ENCODE measurements around the gene EXOC6. TPM values are rescaled to one million over a fixed set of nuclear protein-coding genes. Genes with fewer than 3 reads are reported as not detected.

EXOC6 gene
- polyA plus RNA-seq, 10 donors, result 27.5 to 43.7 (median 33.2) TPM

- DNase-seq, result no peak
Observed at GRCh38 chr10:92832998-92833650, 15.2 kb upstream of the EXOC6 start.

GRCh38 chr10:92834331-92834730 lies 14.0 kb upstream of the EXOC6 start:
- DNase-seq, result peak in 2 of 3 donors; percentile 46 to 68

- DNase-seq, result no peak
Observed at GRCh38 chr10:92834986-92835385, 13.3 kb upstream of the EXOC6 start.

GRCh38 chr10:92837456-92837855 lies 10.9 kb upstream of the EXOC6 start:
- no peak for DNase-seq

GRCh38 chr10:92839191-92840085 lies 8.9 kb upstream of the EXOC6 start:
- peak in 2 of 3 donors; percentile 51 to 71 for DNase-seq

- DNase-seq, result no peak
Observed at GRCh38 chr10:92844746-92845145, 3.6 kb upstream of the EXOC6 start.

DNA sequence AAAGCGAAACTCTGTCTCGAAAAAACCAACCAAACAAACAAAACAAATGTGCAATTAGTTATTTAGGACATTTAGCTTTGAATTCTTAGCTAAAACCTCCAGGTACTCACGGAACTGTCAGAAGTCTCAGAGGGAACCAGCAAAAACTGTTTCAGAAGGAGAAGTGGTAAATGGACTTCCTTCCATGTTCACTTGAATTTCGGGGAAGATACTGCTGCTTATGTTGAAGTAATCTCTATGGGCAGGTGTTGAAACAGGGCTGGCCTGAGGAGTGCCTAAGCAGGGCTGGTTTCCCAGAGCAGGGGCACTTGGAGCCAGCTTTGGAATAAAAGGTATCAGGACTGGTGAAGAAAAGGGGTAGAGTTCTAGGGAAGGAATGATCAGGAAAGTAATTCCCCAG lies 2.4 kb upstream of the EXOC6 start:
- DNase-seq, result no peak

DNA sequence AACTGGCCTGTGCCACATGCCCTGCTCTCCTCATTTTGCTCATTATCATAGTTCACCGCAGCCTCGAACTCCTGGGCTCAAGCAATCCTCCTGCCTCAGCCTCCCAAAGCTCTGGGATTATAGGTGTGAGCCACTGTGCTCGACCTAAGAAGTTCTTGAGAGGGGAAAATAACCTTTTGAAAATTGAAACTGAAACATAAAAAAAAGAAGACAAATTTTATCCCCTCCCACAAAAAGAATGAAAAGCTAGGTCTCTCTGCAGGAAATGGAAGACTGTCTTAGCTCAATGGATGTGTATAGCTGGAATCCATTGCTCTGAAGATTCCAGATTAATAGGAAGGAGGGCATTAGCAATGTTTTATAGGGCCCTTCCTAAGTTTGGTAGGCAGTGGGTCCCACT lies 2.0 kb upstream of the EXOC6 start:
- DNase-seq, result no peak

GRCh38 chr10:92846854-92847201 lies 1.5 kb upstream of the EXOC6 start:
- no peak for DNase-seq

DNA sequence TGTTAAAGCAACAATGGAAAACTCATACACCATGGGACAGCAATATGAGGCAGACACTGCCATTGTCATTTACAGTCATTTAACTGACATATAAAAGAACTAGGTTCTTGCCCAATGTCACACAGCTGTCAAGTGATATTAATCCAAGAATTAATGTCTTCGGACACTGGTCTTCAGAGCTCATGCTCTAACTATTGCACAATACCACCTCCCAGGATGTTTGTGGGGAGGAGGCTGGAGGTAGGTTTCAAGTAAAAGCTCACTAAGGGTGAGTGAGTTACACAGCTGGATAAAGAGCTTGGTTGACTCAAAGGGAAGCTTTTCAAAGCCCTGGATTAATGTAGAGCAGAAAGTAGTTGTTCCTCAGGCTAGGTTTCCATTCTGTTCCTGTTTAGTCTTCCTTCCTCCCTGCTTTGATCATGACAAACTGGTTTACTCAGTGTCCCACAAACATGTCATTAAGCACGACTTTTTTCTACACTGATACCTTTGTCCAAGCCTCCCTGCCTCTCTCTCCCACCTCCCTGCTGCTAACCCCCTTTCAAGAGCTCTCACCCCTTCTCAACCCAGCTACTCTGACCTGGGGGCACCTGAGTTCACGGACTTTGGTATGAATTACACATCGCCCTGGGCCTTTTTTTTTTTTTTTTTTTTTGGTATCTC lies 987 bp upstream of the EXOC6 start:
- no peak for DNase-seq

- DNase-seq, result no peak
Observed at GRCh38 chr10:92848037-92848440, 281 bp upstream of the EXOC6 start.

- no peak for DNase-seq
Observed at GRCh38 chr10:92849234-92849525, 860 bp downstream of the EXOC6 start.

DNA sequence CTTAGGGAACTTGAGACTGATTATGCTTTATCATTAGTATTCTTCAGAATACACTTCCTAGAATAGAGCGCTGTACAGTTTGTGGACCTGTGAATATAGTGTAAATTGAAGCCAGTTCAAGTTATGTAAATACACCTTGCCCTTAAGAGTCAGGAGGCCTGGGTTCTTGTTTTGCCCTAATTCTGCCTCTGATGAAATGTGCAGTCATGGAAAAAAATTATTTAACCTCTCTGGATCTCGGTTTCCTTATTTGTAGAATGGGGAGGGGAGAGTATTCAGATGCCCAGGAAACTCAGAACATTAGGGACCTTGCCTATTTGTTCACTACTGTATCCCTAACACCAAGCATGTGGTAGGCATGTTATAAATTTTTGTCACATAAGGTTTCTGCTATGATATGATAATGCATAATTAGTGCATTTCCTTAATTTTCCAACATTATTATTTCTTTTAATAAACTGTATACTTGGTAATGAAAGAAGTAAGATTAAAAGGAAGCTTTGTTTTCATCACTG lies 1.3 kb downstream of the EXOC6 start:
- DNase-seq, result no peak

GRCh38 chr10:92850185-92850584 lies 1.9 kb downstream of the EXOC6 start:
- no peak for DNase-seq

- no peak for DNase-seq
Observed at GRCh38 chr10:92851003-92851402, 2.7 kb downstream of the EXOC6 start.

DNA sequence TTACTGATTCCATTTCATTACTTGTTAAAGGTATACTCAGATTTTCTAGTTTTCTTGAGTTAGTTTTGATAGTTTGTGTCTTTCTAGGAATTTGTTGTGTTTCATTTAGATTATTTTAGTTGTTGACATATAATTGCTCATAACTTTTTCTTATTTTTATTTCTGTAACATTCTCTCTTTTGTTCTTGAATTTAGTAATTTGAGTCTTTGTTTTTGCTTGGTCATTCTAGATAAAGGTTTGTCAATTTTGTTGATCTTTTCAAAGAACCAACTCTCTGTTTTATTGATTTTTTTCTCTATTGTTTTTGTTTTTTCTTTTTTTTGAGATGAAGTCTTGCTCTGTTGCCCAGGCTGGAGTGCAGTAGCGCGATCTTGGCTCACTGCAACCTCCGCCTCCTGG lies 7.2 kb downstream of the EXOC6 start:
- DNase-seq, result no peak

- no peak for DNase-seq
Observed at GRCh38 chr10:92857904-92858514, 9.7 kb downstream of the EXOC6 start.

DNA sequence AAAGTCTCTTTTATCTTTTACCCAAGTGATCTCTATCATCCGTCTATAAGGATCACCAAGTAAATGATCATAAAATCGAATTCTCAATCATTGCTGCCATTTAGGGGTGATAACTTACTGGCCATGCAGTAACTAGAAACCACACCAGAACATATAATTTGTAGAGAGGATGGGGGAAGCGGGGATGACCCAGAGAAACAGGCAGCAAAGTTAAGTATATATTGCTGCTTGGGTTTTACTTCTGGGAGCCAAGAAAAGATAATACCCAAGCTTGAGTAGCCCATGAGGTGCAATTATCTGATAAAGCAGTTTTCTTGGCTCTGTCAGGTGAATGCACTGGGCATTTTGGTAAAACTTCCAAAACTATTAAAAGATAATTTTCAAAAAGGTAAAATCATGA lies 18.9 kb downstream of the EXOC6 start:
- no peak for DNase-seq

DNA sequence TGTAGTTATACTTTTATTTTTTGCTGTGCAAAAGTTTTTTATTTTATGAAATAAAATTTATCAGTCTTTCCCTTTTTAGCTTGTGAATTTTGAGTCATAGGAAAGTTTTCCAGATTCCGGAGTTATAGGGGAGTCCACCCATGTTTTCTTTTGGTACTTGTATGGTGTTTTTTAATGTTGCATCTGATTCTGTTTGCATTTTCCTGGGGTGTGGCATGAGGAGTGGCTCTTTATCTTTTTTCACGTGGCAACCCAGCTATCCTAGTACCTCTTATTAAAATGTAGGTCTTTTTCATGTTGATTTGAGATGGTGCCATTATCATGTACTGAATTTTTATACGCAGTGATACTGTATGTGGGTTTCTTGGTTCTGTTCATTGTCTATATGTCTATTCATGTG lies 19.7 kb downstream of the EXOC6 start:
- DNase-seq, result no peak

DNA sequence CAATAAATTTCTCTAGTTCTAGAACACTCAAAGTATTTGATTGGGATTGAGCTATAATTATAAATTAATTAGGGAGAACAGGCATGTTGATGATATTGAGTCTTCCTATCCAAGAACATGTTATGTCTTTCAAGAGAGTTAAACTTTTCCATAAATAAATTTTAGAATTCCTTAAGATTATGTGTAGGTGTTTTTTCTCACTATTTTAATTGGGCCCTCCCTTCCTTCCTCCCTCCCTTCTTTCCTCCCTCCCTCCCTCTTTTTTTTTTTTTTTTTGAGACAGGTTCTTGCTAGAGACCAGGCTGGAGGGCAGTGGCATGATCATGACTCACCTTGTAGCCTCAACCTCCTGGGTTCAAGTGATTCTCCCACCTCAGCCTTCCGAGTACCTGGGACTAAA lies 20.2 kb downstream of the EXOC6 start:
- no peak for DNase-seq

- no peak for DNase-seq
Observed at GRCh38 chr10:92873029-92873428, 24.7 kb downstream of the EXOC6 start.

DNA sequence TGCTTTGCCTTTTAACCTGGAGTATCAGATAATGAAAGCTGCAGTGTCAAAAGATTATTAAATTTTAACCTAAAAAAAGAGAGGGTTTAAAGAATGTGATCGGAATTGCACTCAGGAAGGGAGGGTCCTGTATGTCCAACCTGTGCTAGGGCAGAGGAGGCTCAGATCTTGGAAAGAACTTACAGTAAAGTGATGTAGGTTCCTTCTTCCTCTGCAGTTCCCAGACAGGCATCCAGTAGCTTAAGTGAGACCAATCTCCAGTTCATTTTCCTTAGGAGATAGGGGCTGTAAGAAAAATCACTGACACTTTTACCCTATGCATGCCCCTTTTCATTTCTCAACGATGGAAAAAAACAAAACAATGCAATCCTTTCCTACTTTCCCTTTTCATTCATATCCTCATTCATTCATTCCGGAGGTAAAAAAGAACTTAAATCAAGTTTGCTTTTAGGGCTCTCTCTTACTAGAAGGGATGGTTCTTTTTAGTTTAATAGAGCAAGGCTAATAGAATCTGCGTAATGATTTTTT lies 28.3 kb downstream of the EXOC6 start:
- DNase-seq, result no peak

Data from muscle of back (tissue), 11 donors.